Measurements from ENCODE around the gene ADAMTSL1.

The ADAMTSL1 gene

DNA sequence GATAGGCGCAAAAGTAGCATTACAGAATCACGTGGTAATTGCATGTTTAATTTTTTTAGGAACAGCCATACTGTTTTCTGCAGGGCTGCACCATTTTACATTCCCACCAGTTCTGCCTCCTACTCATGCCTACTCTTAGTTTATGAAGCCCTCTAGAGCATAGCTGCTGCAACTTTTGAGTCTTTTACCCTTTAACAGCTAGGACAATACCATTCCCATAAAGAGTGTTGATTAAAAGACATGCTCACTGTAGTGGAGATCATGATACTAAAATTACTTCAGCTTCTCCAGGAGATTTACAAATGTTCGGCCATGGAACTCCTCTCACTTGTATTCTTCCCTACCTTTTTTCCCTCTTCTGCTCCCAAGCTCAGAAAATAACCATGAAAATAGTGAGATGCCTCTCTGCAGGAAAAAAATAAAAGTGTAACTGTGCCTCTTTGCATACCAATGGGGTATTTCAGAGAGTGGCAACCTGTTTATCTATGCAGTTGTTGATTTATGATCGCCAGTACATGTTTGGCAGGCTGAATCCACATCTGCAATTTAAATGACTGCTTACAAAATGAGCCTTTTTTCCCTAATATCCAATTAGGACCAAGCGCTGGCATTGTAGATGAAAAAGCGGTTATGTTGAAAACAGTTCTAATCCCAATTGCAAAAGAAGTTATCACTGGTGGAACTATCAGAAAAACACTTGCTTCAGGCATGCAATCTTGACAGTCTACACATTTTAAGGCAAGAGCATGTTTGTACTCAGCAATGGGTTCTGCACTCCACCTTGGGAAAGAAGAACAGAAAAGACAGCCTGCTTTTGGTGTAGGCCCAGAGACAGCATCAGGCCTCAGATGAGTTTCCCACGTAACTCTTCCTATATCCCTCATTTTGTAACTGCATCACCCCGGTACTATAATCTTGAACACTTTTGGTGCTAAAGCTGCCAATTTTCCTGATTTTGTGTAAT is 131.1 kb downstream of the ADAMTSL1 start:
- Histone ChIP-seq H3K36me3 (no peaks in the 10 kb centered on the region), H3K27ac (no peak overlapping the region), H3K4me3 (ENCODE audit: low read depth, low read length) (no peak overlapping the region), H3K27me3 (ENCODE audit: insufficient read depth, low read depth, severe bottlenecking) (no peaks in the 10 kb centered on the region), H3K9me3 (ENCODE audit: severe bottlenecking) (no peaks in the 10 kb centered on the region)
- TF ChIP-seq, protein P1, sequence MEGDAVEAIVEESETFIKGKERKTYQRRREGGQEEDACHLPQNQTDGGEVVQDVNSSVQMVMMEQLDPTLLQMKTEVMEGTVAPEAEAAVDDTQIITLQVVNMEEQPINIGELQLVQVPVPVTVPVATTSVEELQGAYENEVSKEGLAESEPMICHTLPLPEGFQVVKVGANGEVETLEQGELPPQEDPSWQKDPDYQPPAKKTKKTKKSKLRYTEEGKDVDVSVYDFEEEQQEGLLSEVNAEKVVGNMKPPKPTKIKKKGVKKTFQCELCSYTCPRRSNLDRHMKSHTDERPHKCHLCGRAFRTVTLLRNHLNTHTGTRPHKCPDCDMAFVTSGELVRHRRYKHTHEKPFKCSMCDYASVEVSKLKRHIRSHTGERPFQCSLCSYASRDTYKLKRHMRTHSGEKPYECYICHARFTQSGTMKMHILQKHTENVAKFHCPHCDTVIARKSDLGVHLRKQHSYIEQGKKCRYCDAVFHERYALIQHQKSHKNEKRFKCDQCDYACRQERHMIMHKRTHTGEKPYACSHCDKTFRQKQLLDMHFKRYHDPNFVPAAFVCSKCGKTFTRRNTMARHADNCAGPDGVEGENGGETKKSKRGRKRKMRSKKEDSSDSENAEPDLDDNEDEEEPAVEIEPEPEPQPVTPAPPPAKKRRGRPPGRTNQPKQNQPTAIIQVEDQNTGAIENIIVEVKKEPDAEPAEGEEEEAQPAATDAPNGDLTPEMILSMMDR (IDR thresholded peaks at IDR 0.05; ENCODE audit: low read depth, low read length), result no peak
- DNase-seq, result no peak

GRCh38 chr9:18605766-18606180 is 131.8 kb downstream of the ADAMTSL1 start:
- DNase-seq, result no peak
- no peak overlapping the region for H3K27ac ChIP-seq
- TF ChIP-seq, protein P1 (IDR thresholded peaks at IDR 0.05; ENCODE audit: low read depth, low read length), result no peak
- H3K9me3 ChIP-seq (ENCODE audit: severe bottlenecking), result no peaks in the 10 kb centered on the region
- H3K36me3 ChIP-seq, result no peaks in the 10 kb centered on the region
- no peaks in the 10 kb centered on the region for H3K27me3 ChIP-seq (ENCODE audit: insufficient read depth, low read depth, severe bottlenecking)
- no peak overlapping the region for H3K4me3 ChIP-seq (ENCODE audit: low read depth, low read length)

DNA sequence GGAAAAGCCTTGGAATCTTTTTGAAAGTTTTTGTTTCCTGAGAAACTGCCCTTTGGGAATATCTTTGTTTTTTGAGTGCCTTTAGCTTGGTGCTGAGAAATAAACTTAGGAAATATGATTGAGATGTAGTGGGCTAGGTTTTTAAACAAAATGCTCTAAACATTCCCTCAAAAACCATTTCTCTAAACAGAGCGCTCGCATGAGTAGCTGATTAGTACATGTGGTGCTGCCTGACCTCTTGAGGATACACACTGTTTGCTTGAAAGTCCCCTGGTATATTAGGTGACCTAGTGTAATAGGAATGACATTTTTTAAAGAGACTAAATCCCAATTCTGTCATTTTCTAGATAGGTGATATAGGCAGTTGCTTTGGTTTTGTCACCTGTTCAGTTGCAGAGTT is 132.3 kb downstream of the ADAMTSL1 start:
- H3K9me3 ChIP-seq (ENCODE audit: severe bottlenecking), result no peaks in the 10 kb centered on the region
- H3K36me3 ChIP-seq, result no peaks in the 10 kb centered on the region
- H3K4me3 ChIP-seq (ENCODE audit: low read depth, low read length), result no peak overlapping the region
- TF ChIP-seq, protein P1 (IDR thresholded peaks at IDR 0.05; ENCODE audit: low read depth, low read length), result no peak
- no peak overlapping the region for H3K27ac ChIP-seq
- no peaks in the 10 kb centered on the region for H3K27me3 ChIP-seq (ENCODE audit: insufficient read depth, low read depth, severe bottlenecking)
- no peak for DNase-seq

DNA sequence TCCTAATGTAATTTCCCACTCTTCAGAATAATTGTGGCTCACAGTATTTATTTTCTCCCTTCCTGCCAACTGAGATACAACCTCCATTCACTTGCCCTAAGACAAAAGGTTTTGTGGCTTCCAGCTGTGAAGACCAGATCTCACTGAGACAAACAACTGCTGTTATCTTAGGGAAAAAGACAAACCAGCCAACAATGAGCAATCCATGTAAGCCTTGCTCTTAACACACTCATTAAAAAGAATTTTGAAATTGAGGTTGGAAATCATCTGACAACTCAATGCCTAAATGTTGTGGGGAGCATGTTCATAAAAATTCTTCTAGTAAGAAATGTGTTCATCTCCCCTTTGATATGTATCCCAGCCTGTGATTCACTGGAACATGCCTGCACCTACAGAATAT is 132.9 kb downstream of the ADAMTSL1 start:
- no peak for DNase-seq
- TF ChIP-seq, protein P1 (IDR thresholded peaks at IDR 0.05; ENCODE audit: low read depth, low read length), result no peak
- Histone ChIP-seq H3K36me3 (no peaks in the 10 kb centered on the region), H3K9me3 (ENCODE audit: severe bottlenecking) (no peaks in the 10 kb centered on the region), H3K4me3 (ENCODE audit: low read depth, low read length) (no peak overlapping the region), H3K27me3 (ENCODE audit: insufficient read depth, low read depth, severe bottlenecking) (no peaks in the 10 kb centered on the region), H3K27ac (no peak overlapping the region)

GRCh38 chr9:18608371-18608770 is 134.4 kb downstream of the ADAMTSL1 start:
- TF ChIP-seq, protein P1 (IDR thresholded peaks at IDR 0.05; ENCODE audit: low read depth, low read length), result no peak

More at GRCh38 chr9:18608371-18608770, 134.4 kb downstream of the ADAMTSL1 start:
- H3K4me3 ChIP-seq (ENCODE audit: low read depth, low read length), result no peak overlapping the region
- H3K27me3 ChIP-seq (ENCODE audit: insufficient read depth, low read depth, severe bottlenecking), result no peaks in the 10 kb centered on the region
- H3K9me3 ChIP-seq (ENCODE audit: severe bottlenecking), result no peaks in the 10 kb centered on the region
- no peak for DNase-seq
- H3K27ac ChIP-seq, result no peak overlapping the region
- H3K36me3 ChIP-seq, result no peaks in the 10 kb centered on the region
